Activated CD4-positive, alpha-beta T cell treated with anti-CD3 and anti-CD28 coated beads for 4 hours (primary cell): ENCODE data around the gene FADS2.
A peak's percentile ranks its signal among the peaks of the same experiment; 100 is the strongest.

Source experiments
- DNase-seq, 2 donors: peaks; one replicate each; pipeline ENCODE4 v3.0.0-alpha.2; 2020

FADS2 gene

DNA sequence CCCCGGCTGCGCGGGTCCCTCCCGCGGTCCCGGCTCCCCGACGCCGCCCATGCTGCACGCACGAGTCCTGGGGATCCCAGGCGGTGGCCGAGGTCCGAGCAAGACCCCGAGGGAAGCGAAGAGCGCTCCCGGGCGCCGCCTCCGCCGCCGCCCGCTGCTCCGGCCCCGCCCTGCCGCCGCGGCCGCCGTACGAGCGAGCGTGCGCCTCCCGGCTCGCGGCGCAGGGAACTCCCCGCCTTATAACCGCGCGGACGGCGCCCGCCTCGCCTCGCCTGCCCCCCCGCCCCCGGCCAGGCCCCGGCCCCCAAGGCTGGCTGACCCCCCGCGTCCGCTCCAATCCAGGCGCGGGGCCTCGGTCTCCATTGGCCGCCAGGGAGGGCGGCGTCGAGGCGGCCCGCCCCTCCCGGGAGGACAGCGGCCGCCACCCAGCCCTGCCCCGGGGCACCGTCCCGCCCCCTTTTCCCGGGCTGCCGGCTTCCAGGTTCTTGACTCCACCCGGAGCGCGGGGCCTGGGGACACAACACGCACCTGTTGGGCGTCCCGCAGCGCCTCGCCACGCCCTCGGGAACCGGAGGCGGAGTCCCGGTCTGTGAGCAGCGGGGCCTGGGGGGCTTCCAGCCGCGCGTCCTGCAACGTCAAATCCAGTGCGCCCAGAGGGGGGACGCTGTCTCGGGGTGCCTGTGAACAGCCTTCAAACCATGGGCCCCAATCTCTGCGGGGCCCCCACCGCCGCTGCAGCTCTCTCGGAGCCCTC lies 63.4 kb downstream of the FADS2 start, which contains the start of gene FADS3:
FADS3 (minus strand) TSS at position 215 of the 754 bp plus-strand sequence; CDS start at position 51, 164 bp downstream.
- DNase-seq = peak; percentile 22 to 51

DNA sequence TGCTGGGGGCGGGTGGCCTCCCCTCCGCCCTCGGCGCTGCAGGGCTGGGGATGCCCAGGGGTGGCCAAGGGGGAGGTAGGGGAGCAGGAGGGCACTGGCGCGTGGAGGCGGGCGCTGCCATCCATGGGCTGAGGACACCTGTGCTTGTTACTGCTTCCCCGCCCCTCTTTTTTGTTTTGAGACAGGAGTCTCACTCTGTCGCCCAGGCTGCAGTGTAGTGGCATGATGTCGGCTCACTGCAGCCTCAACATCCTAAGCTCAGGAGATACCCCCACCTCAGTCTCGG lies 63.9 kb downstream of the FADS2 start:
- peak in 1 of 2 donors; percentile 9 for DNase-seq

DNA sequence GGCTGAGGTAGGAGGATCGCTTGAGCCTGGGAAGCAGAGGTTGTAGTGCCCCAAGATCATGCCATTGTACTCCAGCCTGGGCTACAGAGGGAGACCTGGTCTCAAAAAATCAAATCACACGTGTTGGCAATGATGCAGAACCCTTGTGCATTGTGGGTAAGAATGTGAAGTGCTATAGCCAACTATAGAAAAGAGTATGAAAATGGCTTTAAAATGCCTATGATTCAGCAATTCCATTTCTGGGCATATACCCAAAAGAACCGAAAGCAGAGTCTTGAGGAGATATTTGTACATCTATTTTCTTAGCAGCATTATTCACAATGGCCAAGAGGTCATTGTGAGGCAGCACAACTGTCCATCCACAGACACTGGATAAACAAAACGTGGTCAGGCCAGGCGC lies 65.9 kb downstream of the FADS2 start:
- no peak for DNase-seq

DNA sequence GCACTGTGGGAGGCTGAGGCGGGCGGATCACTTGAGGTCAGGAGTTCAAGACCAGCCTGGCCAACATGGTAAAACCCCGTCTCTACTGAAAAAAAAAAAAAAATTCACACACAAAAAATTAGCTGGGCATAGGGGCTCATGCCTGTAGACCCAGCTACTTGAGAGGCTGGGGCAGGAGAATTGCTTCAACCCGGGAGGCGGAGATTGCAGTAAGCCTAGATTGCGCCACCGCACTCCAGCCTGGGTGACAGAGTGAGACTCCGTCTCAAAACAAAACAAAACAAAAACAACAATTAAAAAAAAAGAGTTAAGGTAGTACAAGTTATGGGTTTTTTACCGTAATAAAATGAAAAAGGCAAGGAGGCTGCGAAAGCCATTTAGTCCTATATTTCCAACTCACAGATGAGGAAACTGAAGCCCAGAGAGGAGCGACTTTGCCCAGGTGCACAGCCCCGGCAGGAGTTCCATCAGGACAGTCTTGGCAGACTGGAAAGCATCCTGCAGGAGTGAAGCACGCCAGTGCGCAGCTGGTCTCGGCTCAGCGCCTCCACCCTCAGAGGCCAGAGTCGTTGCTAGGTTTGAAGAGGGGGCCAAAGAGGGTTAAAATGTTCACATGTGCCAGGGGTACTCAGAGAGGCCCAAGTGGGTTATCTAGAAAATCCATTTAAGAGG lies 67.1 kb downstream of the FADS2 start:
- no peak for DNase-seq

DNA sequence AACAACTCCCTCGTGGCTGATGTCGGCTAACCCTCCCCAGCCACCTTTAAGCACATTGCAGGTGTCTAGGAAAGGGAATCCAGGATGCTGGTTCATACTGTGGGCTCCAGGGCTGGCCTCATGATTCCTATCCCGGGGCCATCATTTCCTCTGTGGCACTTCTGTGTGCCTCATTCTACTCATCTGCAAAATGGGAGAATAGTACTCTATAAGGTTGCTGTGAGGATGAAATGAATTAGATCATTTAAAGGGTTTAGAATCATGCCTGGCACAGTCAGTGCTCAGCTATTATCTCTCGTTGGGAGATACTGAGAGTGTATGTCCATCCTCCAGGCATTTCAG lies 67.6 kb downstream of the FADS2 start:
- no peak for DNase-seq

DNA sequence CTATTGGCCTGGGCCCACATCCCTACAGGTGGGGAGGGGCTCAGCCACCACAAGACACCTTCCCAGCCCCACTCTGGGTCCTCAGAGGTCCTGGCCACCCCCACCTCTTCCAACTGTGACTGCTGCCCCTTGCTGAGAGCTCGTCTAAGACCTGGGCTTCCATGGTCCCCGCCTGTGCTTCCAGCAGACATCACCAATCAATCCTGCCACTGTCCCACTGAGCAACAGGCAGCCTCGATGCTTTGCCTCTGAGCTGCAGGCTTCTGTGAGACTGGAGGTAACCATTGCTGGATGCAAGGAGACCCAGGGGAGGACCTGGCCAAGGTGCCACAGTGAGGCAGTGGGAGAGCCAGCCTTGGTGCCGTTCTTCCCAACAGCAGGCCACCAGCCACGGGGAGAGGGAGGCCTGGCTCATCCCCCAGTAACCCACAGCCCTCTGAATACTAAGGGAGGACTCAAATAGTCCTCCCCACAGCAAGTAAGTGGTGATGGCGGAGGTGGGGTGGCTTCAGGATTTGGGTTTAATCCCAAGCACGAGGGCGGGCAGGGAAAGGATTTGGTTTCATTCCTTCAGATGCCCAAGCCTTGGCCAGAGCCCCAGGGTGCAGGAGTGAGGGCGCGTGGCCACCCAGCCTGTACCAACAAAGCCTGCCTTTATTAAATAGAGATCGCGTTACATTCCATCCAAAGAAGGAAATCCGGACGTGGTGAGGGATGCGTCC lies 68.7 kb downstream of the FADS2 start:
- no peak for DNase-seq

DNA sequence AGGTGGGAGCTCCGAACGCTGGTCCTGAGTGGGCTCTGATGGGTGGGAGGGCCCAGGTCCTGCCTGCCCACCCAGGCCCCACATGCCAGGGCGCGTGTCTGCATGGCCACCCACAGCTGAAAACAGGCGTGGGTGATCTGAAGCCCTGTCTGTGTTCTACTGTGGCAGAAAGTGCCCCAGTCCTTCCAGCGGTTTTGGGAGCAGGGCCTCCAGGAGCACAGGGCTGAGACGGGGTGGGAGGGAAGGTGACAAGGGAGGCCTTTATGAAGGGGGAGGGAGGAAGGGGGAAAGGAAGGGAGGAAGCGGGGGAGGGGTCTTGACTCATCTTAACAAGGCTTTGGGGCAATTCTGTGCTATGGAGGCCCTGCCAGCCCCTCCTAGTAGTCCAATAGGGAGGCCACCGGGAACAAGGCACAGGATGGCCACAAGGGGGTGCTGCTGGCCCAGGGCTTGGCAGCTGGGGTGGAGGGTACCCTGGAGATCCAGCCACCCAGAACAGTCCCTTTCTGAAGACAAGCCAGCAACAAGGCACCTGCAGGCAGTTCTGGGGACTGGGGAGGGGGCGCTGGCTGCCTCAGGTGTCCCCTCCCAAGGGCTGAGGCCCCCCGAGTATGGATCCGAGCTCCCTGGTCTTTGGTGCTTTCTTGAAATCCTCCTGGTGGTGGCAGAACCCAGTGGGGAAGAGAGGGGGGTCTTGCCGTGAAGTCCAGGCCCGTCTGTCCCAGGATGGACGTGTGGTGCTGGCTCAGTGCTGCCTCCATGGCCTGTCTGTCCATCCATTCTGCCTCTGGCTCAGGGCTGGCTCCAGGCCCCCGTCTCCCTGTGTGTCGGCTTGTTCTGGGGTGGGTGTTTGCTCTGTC lies 69.5 kb downstream of the FADS2 start:
- DNase-seq = peak; percentile 71 to 83

DNA sequence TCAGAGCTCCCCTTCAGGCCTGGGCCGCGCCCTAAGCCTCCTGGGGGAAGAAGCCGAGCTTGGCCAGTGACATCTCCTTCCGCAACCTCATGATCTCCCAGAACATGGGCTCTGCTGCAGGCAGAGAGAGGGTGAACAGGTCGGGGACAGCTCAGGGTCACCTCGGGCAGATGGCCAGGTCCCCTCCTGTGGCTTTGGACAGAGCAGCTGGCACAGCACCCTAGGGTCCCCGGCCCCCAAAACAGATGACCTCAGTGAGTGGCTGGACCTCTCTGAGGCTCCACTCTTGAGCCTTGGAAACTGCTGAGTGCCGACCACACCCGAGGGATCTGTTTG lies 70.1 kb downstream of the FADS2 start:
- DNase-seq = no peak

DNA sequence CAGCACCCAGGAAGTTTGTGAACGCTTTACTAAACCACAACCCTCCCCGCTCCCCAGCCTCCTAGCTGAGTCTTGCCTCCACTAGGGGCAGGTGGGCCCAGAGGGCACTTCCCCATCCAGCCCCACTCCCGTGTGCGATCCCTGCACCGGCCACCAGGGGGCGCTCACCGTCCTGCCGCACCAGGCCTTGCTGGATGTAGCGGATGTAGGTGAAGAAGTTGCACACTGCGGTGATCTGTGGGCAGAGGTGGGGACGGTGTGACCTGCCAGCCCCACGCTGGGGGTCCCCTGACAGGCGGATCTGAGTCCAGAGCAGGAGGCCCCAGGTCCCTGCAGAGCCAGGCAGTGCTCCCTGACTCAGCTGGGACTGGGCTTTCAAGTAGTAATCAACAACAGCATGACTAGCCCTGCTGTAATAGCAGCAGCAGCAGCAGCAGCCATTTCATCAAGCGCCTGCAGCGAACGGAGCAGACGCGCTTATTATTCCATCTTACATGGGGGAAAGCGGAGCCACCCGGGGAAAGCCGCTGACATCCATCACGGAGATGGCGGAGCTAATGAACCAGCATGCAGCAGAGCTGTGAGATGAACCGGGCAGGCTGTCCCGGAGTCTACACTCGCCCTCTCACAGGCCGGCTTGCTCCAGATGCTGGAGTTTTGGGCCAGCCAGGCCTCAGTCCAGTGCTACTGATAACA lies 71.2 kb downstream of the FADS2 start:
- DNase-seq = peak; percentile 80 to 92

DNA sequence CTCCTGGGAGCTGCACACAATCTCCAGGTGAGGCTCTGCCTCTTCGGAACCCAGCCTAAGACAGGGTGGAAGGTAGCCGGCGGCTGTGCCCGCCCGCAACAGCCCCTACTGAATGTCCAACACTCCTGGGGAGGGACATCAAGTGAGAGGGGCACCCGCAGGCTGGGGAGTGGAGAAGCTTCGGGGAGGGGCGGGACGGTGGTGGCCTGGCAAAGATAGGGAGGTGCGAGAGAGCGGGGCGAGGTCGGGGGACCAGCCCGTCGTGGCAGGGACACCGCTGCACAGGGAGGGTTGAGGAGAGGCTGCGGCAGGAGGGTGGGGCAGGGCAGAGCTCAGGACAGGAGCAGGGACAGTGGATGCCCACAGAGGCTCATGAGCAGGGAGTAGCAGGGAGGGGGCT lies 72.2 kb downstream of the FADS2 start:
- DNase-seq = no peak

DNA sequence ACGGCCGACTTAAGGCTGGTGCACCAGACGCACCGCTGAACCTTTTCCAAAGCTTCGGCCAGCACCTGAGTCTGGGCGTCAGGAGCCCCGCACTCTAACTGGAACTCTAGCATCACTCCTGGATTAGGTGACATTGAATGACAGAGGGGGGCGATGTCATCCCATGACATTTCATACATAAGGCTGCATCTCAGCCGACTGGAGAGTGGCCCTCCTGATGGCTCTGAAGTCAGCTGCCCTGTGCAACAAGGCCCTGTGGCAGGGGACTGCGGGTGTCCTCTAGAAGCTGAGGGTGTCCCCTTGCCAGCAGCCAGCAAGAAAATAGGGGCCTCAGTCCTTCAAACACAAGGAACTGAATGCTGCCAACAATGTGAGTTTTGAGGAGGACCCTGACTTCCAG lies 73.3 kb downstream of the FADS2 start:
- no peak for DNase-seq

DNA sequence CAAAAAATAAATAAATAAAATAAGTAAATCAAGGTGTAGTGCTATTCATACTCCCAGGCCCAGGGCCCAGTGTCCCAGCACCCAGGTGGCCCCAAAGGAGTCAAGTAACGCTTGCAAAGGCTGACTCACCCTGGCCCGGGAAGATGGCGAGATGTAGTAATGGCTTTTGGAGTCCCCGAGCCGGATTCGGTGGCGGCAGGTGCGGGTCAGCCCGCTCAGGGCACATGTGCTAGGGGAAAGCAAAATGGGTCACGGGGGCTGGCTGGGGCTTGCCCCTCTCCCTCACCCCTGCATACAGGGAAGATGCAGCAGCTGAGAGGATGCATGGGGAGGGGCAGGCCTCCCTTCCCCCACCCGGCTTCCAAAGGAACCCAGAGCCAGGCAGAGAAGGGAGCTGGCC lies 74.2 kb downstream of the FADS2 start:
- no peak for DNase-seq

DNA sequence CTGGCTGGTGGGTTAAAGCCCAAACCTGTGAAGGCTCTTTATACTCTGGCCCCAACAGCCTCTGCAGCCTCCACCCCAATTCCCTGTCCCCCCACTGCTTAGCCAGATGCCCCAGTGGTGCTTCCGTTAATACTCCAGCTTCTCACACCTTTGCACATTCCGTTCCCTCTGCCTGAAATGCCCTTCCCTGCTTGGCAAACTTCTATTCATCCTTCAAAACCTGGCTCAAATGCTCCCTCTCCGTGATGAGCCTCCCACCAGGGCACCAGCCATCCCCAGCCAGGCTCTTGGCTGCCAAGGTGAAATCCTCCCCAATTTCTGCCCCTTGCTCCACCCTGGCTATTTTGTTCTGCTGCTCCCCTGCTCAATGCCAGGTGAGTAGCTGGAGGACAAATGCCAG lies 75.7 kb downstream of the FADS2 start:
- DNase-seq = no peak

DNA sequence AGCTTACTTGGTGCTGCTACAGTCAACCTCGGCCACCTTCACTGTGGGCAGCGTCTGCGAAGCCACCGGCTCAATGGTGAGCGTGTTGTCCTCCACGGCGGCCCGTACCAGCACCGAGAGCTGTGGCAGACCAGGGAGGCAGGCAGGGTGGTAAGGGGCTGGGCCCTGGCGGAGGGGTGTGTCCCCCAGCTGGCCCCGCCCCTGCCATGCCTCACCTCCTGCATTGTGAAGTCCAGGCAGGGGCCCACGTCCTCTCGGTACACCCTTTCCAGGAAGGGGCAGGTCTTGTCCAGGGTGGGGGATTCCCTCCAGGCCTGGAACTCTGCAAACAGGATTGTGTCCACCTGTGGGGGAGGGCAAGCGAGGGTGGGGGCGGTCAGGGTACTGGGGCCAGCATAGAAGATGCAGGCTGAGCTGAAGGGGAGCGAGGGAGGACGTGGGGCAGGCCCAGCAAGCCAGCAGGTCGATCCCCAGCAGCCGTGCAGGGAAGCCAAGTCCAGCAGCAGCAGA lies 76.5 kb downstream of the FADS2 start:
- no peak for DNase-seq

DNA sequence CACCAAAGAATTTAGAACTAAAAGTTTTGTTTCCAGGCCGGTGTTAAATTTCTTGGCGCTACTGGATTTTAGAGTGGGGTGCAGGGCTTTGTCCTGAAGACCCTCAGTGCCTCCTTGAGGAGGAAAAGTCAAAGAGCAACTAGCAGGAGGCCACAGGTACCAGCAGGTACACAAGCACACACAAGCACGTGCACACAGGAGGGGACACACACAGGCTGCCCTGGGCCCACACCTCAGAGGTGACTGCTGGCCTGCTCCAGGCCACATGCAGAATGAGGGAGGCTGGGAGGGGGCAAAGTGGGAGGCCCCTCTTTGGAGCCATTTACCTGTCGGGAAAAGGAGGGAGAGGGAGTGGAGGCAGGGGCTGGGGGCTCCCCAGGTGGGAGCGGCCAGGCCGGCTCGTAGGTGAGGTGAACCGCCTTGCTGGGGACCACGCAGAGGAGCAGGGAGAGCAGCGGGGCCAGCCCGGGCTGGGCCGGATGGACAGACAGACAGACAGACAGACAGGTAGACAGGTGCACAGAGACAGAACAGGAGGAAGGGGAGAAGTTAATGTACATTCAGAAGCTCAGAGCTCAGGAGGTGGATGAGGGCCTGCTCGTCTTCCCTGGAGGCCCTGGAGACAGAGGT lies 77.1 kb downstream of the FADS2 start:
- DNase-seq = no peak

DNA sequence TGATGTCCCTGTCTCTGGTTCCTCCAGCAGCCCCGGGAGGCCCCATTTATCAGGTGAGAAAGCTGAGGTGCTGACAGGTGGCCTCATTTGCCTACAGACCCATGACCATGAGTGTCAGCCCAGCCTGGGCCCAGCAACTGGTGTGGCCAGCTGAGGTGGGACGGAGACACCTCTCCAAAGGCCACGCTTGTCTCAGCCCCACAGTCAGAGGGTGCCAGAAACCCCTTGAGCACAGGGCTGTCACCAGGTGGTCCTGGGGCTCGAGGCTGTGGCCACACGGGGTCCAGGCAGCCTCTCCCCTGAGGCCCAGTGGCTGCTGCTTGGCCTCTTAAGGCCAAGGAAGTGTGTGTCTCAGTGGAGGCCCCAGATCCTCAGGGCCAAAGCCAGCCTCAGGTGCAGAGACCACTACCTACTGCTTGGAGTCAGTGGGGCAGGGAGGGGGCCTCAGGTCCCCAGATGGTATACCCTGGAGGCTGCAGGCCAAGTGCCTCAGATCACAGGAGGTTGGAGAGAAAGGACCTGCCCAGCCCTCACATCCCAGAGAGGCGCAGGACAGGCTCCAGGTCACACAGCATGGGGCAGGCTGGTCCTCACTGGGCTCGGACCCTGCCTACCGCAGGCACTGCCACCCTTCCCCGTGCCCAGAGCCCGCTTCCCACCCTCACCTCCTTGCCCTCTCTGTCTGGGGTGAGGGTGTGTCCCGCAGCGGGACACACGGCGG lies 77.9 kb downstream of the FADS2 start:
- DNase-seq = no peak

DNA sequence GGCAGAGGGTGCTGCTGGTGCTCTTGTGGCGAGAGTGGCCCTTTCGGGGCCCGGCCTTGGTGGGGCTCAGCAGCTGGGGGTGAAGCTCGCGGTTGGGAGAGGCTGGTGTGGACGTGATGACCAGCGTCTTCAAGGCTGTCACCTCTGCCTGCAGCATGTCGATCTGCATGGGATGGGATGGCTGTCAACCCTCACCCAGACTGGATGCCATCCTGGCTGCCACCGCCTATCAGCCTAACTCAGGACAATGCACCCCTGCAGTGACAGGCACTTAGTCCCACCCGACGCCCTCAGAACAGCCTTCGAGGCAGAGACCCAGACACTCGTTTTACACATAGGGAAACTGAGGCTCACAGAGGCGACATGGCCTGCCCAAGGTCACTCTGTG lies 78.4 kb downstream of the FADS2 start:
- no peak for DNase-seq

DNA sequence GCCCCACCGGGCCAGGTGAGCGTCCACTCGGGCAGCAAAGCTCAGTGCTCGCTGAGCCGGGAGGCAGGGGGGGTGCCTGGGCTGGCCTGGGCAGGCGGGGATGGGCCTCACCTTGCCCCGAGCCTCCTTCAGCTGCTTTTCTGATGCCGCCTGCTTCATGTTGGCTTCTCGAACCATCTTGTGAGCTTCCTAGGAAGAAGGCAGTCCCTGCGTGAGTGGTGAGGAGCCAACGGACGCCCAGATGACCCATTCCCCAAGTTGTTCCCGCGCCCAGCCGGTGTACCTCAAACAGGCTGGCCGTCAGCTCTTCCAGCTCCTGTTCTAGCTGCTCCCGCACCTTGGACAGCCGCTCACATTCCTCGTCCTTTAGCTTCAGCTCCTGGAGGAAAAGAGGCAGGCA lies 79.2 kb downstream of the FADS2 start:
- no peak for DNase-seq

DNA sequence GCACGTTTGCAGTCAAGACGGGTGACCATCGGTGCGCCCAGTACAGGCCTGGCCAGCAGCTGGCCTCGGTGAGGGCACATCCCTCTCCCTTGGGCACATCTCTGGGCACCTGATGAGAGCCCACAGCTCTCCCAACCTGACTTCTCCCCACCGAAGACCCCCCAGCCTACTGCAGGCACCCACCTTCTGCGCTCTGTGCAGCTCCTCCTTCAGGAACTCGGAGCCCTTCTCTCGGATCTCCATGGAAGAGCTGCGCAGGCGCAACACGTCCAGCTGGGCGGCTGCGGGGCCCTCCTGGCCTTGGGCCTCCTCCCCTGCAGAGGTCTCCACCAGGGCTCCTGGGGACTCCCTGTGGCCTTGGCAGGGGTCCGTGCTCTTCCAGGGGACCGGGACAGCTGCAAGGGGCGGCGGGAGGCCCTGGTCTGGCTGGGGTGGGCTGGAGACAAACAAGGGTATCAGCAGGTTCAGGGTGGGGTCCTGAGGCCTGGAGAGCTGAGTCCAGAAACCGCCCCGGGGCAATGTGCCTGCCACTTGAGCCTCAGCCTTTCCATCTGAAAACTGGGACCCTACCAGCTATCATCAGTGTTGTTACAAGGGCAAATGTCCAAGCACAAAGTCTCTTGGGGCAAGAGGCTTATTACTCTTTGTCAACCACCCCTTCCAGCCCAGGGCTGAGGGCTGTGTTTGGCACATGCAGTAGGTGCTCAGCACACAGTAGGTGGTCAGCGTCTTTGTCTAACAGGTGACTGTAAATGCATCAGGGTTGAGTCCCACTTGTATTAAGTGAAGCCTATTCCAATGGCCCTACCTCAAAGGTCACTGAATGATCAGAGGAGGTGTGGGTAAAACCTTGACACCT lies 80.0 kb downstream of the FADS2 start:
- DNase-seq = no peak

DNA sequence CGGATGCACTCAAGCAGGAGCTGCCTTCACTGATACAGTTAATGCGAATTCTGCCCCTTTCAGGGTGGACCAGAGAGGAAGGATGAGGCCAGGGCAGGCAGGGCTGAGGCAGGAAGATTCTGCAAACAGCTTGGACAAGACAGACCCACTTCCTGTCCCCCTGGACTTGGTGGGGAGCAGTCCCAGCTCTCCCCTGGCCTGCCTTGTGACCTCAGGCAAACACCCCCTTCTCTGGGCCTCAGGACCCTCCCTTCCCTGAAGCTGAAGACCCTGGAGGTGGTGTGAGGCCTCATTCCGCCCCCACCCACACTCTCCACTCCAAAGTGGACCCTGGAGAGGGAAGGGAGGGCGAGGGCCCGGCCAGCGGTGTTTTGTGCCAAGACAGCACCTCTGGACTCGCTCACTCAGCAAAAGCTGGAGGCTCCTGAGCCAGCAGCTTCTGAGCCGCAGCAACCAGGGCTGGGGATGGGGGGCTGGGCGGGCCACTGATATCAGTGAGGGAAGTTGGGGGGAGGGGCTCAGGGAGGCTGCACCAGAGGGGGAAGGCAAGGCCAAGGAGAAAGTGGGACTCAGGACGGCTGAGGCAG lies 80.7 kb downstream of the FADS2 start:
- DNase-seq = no peak
